Ovary (tissue), 3 donors: ENCODE measurements around the gene FAM9B.

Experiments
- EP300 ChIP-seq: sonication (generic); formaldehyde crosslinking; IDR thresholded peaks from one replicate; pipeline ENCODE4 v1.6.1; 2017; ENCODE audit warnings: antibody characterized with exemption
- POLR2A ChIP-seq: fragments of 450-650 bp; IDR thresholded peaks from one replicate; pipeline ENCODE4 v1.6.1; 2017; ENCODE audit warnings: antibody characterized with exemption, mild to moderate bottlenecking, moderate library complexity
- TF ChIP-seq, protein P1 (sequence below), 3 donors: fragments of 450-650 bp in 2 of 3; fragments of 200-600 bp in 1 of 3; IDR thresholded peaks; one replicate each; pipeline versions ENCODE4 v1.5.1 to v1.8.0; 2016 to 2022; ENCODE audit warnings: antibody characterized with exemption in 3 of 3, mild to moderate bottlenecking in 1 of 3
- donor health status: DM: no; HTN: no; CAD: no.

DNA sequence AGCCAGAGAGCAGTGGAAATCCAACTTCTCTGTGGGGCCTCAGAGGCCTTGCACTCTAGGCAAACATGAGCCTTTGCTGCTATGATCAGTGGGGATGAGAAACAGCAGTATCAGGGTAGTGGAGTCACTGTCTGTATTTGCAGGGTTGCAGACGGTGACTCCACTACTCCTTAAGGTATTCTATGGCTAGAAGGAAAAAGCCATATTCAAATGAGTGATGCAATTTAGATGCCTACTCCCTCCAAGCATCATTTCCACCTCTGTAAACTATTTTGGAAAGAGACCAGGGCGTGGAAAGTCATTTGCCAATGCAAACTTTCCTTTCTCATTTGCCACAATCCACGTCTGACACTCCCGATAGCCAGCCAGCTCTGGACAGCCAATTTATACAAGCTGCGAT lies 35.6 kb upstream of the FAM9B start:
- TF ChIP-seq POLR2A, result no peak
- TF ChIP-seq, protein P1, sequence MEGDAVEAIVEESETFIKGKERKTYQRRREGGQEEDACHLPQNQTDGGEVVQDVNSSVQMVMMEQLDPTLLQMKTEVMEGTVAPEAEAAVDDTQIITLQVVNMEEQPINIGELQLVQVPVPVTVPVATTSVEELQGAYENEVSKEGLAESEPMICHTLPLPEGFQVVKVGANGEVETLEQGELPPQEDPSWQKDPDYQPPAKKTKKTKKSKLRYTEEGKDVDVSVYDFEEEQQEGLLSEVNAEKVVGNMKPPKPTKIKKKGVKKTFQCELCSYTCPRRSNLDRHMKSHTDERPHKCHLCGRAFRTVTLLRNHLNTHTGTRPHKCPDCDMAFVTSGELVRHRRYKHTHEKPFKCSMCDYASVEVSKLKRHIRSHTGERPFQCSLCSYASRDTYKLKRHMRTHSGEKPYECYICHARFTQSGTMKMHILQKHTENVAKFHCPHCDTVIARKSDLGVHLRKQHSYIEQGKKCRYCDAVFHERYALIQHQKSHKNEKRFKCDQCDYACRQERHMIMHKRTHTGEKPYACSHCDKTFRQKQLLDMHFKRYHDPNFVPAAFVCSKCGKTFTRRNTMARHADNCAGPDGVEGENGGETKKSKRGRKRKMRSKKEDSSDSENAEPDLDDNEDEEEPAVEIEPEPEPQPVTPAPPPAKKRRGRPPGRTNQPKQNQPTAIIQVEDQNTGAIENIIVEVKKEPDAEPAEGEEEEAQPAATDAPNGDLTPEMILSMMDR (IDR thresholded peaks at IDR 0.05), result no peak
- no peak for TF ChIP-seq EP300
